Effector CD4-positive, alpha-beta T cell (primary cell): ENCODE results near the gene ABL2.
"Not testable (repeated sequence)": the region's sequence is repeated elsewhere in the genome, so short reads cannot be mapped to it uniquely, and the experiment has no call there.

Experiments used
- DNase-seq: peaks from one replicate; pipeline ENCODE4 v3.0.0-alpha.2; 2020
- total RNA-seq: gene quantifications from one replicate; lab custom pipeline; 2026; lab: John Stamatoyannopoulos, UW

The ABL2 gene
- 51.8 reads per million, percentile 69 among the genes with 10 or more reads in this experiment for total RNA-seq

DNA sequence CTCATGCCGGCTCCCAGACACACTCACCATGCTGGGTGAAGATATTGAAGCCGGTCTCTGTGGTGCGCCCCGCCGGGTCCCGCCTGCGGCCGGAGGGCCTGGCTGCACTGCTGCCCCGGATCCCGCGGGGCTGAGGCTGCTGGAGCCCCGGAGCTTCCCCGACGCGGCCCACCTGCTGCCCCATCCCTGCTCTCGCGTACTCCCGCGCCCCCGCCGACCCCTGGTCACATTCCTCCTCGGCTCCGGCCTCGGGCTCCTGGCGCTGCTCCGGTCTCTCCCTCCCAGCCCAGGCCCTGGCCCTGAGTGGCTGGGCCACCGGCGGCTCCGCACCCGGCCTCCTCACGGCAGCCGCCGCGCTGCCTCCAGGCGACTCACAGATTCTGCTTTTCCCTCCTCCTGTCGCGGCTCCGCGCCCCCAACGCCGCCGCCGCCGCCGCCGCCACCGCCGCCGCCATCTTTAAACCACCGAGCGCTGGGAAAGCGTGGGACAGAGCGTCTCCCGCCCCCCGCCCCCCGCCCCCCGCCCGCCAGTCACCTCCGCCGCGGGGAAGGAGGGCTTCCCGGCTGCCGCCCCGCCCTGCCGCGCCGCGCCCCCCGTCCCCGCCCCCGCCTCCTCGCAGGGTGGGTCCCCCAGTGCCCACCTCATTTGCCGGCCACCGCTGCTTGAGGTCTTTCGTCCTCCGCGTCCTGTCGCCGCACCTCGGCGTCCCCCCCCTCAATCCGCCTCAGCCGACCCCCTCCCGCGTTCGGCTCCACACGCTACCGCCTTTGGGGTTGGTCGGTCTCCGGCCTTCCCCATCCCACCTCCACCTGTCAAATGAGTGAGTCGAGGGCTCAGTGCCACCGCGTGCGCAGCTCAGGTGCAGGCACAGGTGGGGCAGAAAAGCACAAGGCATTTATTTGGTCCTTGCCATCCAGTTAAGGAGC is at the start of gene ABL2:
Gene ABL2 (minus strand): TSS at position 464 of the 927 bp plus-strand sequence. CDS start 280 bp downstream, at position 184.
- DNase-seq: peak; percentile 37

DNA sequence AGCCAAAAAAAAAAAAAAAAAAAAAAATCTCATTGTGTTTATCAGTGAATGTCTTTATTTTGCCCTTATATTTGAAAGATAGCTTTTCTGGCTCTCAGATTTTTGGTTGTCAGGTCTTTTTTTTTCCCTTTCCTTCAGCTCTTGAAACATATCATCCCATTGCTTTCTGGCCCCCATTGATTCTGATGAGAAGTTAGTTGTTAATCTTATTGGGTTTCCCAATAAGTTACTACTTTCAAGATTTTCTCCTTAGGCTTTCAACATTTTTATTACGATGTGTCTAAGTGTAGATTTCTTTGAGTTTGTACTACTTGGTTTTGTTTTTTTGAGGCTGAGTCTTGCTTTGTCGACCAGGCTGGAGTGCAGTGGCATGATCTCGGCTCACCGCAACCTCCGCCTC is 49.4 kb upstream of the ABL2 start:
- DNase-seq: no peak

DNA sequence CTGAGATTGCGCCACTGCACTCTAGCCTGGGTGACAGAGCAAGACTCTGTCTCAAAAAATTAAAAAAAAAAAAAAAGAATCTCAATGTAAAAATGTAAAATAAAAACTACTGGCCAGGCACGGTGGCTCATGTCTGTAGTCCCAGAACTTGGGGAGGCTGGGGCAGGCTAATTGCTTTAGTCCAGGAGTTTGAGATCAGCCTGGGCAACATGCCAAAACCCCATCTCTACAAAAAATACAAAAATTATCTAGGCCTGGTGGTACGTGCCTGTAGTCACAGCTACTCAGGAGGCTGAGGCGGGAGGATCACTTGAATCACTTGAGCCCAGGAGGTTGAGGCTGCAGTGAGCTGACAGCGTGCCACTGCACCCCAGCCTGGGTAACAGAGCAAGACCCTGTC is 44.9 kb upstream of the ABL2 start:
- DNase-seq: not testable (repeated sequence)

DNA sequence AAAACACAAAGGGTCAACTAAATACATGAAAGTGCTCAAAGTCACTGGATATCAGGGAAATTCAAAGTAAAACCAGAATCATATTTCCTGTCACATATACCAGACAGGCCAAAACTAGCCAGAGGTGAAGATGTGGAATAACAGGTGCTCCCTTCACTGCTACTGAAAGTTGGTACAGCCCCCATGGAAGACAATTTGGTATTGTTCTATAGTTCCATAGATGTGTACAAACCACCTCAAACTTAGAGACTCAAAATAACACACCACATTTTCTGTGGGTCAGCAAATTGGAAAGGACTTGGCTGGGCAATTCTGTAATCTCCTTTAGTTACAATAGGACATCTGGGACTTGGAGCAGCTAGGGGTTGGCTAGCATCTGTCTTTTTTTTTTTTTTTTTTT is 39.6 kb upstream of the ABL2 start:
- DNase-seq: no peak

- no peak for DNase-seq
Measured at GRCh38 chr1:179264507-179264906, 35.0 kb upstream of the ABL2 start.

GRCh38 chr1:179263121-179263520 is 33.6 kb upstream of the ABL2 start:
- no peak for DNase-seq

GRCh38 chr1:179262183-179262582 is 32.7 kb upstream of the ABL2 start:
- DNase-seq: no peak

- no peak for DNase-seq
Measured at GRCh38 chr1:179253286-179253972, 24.0 kb upstream of the ABL2 start.

DNA sequence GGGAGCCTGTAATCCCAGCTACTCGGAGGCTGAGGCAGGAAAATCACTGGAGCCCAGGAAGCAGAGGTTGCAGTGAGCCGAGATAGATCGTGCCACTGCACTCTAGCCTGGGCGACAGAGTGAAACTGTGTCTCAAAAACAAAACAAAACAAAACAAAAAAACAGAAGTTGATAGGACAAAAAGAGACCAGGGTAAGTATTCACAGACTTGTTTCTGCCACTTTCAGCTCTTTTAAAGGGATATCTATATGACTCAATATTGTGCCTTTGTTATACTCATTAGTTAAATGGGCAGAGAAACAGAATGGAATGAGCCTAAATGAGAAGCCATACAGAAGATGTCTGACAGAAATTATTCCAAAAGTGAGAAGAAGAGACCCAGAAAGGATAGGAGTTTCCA is 23.1 kb upstream of the ABL2 start:
- no peak for DNase-seq

DNA sequence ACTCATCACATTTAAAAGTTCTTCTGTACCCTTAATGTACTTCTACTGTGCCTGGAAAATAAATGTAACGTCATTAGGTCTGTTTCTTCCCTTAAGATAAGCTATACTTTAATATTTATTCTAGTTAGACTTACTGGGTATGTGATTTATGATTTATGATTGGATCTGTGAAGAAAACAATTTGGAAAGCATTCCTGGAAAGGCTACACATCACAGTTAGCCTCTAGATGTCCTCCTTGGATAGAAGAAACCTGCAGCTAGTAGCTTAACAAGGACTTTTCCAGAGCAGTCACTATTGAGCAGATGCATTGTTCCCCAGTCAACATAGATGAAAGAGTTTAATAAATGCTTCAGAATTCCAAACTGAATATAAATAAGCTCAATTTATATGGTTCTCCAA is 22.2 kb upstream of the ABL2 start:
- DNase-seq: no peak

DNA sequence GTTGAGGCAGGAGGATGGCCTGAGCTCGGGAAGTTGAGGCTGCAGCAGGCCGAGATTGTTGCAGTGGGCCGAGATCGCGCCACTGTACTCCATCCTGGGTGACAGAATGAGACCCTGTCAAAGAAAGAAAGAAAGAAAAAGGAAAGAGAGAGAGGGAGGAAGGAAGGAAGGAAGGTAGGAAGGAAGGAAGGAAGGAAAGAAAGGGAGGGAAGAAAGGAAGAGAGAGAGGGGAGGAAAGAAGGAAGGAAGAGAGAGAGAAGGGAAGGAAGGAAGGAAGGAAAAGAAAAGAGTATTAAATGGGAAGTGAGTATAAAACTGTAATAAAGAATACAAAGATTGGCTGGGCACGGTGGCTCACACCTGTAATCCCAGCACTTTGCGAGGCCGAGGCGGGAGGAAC is 18.4 kb upstream of the ABL2 start:
- no peak for DNase-seq

DNA sequence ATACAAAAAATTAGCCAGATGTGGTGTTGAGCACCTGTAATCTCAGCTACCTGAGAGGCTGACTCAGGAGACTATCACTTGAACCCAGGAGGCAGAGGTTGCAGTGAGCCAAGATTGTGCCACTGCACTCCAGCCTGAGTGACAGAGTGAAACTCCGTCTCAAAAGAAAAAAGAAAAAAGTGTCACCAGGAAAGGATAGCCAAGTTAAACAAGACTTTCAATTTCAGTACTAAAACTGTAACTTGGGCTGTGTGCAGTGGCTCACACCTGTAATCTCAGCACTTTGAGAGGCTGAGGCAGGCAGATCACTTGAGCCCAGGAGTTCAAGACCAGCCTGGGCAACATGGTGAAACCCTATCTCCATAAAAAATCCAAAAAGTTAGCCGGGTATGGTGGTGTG is 15.9 kb upstream of the ABL2 start:
- not testable (repeated sequence) for DNase-seq

DNA sequence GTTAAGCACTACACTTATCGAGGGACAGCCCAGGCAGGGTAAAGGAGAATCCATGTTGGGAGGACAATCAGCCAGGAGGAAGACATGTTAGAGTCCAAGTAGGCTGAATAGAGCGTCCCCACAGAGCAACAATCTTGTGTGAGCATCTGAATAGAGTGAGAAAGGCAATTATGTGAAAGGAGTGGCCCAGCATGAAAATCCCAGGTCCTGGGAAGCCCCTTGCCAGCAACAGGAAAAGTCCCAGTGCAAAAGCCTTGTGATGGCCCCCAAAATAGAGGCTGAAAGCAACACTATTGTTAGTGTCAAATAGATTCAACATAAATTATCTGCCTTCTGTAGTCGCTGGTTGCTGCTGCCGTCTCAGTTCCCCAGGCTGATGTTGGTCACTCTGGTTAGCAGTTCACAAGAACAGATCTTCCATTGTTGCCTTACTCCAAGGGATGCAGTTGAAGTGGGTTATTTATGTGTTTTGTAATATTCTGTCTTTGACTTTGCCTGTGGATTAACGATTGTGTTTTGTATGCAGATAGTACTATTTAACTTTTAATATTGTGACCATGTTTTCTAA is 12.1 kb upstream of the ABL2 start:
- DNase-seq: no peak

GRCh38 chr1:179237222-179237621 is 7.7 kb upstream of the ABL2 start:
- DNase-seq: no peak

GRCh38 chr1:179234863-179235262 is 5.4 kb upstream of the ABL2 start:
- DNase-seq: no peak

- no peak for DNase-seq
Measured at GRCh38 chr1:179231923-179232322, 2.4 kb upstream of the ABL2 start.

GRCh38 chr1:179230721-179231120 is 1.2 kb upstream of the ABL2 start:
- no peak for DNase-seq

DNA sequence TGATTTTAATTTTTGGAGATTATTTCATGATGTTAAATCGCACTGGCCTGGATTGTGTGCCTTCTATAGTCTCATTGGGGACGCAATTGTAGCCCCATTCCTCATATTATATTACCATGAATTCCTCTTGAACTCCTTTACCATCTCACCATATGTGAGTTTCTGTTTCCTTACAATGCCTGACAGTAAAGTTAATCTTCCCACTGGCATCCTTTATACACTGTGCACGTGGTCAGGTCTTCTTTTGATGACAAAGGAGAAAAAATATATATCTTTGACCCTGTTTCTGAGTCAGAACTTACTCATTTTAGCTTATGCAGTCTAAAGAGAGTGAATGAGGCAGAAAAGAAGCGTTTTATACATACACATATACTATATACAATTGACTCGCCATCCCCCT is 774 bp upstream of the ABL2 start:
- DNase-seq: no peak

GRCh38 chr1:179228783-179229213 is 679 bp downstream of the ABL2 start:
- DNase-seq: no peak

GRCh38 chr1:179226738-179227137 is 2.7 kb downstream of the ABL2 start:
- DNase-seq: no peak

DNA sequence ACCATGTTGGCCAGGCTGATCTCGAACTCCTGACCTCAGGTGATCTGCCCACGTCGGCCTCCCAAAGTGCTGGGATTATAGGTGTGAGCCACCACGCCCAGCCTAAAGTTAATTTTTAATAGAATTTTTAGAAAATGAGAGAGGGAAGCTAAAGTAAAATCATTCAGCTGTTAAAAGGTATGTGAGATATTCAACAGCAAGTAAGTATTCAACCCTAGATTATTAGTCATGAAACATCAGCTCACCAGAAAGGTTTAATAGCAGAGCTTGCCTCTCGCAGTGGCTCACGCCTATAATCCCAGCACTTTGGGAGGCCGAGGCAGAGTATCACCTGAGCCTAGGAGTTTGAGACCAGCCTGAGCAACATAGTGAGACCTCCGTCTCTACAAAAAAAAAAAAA is 5.0 kb downstream of the ABL2 start:
- DNase-seq: not testable (repeated sequence)

GRCh38 chr1:179221121-179221520 is 8.4 kb downstream of the ABL2 start:
- not testable (repeated sequence) for DNase-seq

GRCh38 chr1:179217943-179218507 is 11.5 kb downstream of the ABL2 start:
- no peak for DNase-seq
